Endometrial microvascular endothelial cells (primary cell): Measurements from ENCODE around the gene CADPS. TPM values are rescaled to one million over a fixed set of nuclear protein-coding genes. Genes with fewer than 3 reads are reported as not detected.

ENCODE experiments used
- in situ Hi-C: cut with HindIII; loops from 2 replicates; pipeline ENCODE4 v1.10.0; 2017; ENCODE audit warnings: low sequenced_read_pairs, low pct_unique_long_range_greater_than_20kb; ENCODE audit errors: inconsistent ontology term
- total RNA-seq: library from RNA; depleted of rRNA; stranded (reverse); fragments of >200 nt; gene quantifications from one replicate; pipeline ENCODE4 v1.2.3, GENCODE V29; 2015; ENCODE audit errors: inconsistent ontology term

Gene CADPS
- total RNA-seq, 1 donor from 2014 or later = not detected

- in situ Hi-C loops = no loop called here
Observed at GRCh38 chr3:62624185-62624584, 251.0 kb downstream of the CADPS start.

GRCh38 chr3:62622553-62623174 is 252.6 kb downstream of the CADPS start:
- in situ Hi-C loops = no loop called here

- in situ Hi-C loops = no loop called here
Observed at GRCh38 chr3:62621925-62622324, 253.3 kb downstream of the CADPS start.

- in situ Hi-C loops = no loop called here
Observed at GRCh38 chr3:62621176-62621575, 254.0 kb downstream of the CADPS start.

- in situ Hi-C loops = no loop called here
Observed at GRCh38 chr3:62615258-62615849, 259.9 kb downstream of the CADPS start.

- in situ Hi-C loops = no loop called here
Observed at GRCh38 chr3:62614527-62614926, 260.7 kb downstream of the CADPS start.

GRCh38 chr3:62611541-62612240 is 263.5 kb downstream of the CADPS start:
- in situ Hi-C loops = no loop called here

GRCh38 chr3:62607287-62608029 is 267.8 kb downstream of the CADPS start:
- in situ Hi-C loops = no loop called here

- in situ Hi-C loops = no loop called here
Observed at GRCh38 chr3:62605413-62606068, 269.7 kb downstream of the CADPS start.

- in situ Hi-C loops = no loop called here
Observed at GRCh38 chr3:62604751-62605351, 270.4 kb downstream of the CADPS start.

GRCh38 chr3:62604298-62604697 is 270.9 kb downstream of the CADPS start:
- in situ Hi-C loops = no loop called here

GRCh38 chr3:62602987-62603386 is 272.2 kb downstream of the CADPS start:
- in situ Hi-C loops = no loop called here

GRCh38 chr3:62602129-62602770 is 273.0 kb downstream of the CADPS start:
- in situ Hi-C loops = no loop called here

GRCh38 chr3:62601238-62602070 is 273.8 kb downstream of the CADPS start:
- in situ Hi-C loops = no loop called here

- in situ Hi-C loops = no loop called here
Observed at GRCh38 chr3:62600033-62600432, 275.2 kb downstream of the CADPS start.

GRCh38 chr3:62597491-62597890 is 277.7 kb downstream of the CADPS start:
- in situ Hi-C loops = no loop called here

GRCh38 chr3:62592408-62592807 is 282.8 kb downstream of the CADPS start:
- in situ Hi-C loops = no loop called here

GRCh38 chr3:62589078-62589477 is 286.1 kb downstream of the CADPS start:
- in situ Hi-C loops = no loop called here
